ENCODE results near the gene TTK.

TTK gene

DNA sequence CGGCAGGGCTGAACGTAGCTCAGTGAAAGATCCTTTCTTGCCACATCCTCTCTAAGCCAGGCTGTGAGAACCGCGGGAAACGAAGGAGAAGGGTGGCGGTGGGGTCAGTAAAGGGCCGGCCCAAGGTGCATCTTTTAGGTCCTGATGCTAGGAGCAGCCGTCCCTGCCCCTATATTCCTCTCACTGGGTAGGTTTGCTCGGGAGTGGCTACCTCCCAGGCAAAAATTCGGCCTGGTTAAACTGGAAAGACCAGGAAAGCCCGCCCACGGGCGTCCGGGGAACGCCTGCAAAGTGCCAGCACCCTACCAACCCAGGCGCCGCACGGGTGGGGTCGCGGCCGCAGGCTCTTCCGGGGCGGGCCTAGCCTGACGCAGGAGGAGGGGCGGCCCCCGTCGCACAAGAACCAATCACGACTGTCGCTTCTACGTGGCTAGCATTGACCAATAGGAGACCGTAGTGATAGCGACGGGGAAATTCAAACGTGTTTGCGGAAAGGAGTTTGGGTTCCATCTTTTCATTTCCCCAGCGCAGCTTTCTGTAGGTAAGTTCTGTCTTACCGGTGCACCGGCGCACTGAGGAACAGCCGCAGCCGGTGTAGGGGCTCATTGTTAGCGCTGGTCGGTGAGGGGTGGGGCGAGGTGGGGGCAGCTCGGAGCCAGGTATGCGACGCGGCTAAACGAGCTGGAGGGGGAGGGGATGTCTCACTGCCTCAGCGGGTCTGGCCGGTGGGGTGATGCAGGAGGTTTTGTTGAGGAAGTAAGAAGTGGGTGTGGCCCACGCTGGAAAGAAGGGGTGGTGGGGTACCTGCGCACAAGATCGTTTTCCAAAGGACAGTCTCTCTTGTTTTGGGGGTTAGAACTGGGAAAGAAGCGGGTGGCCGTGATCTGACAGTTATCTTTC, at the start of gene TTK:
Gene TTK, plus strand, starts transcription at position 477 of the 900 bp plus-strand sequence. CDS start 1,195 bp downstream, outside the sequence.
- ATAC-seq (ENCODE audit: low read depth) (peak; percentile 99), DNase-seq (ENCODE audit: low spot score) (peak; percentile 90)
- Histone ChIP-seq H3K4me1 (ENCODE audit: insufficient read depth, poor library complexity, severe bottlenecking) (peaks cover 9% of the 10 kb centered on the region), H3K4me3 (ENCODE audit: severe bottlenecking) (peak within 1 kb of the TSS; percentile 74), H3K27ac (ENCODE audit: poor library complexity, severe bottlenecking) (peak within 1 kb of the TSS; percentile 56), H3K9me3 (ENCODE audit: severe bottlenecking) (no peaks in the 10 kb centered on the region), H3K36me3 (ENCODE audit: low read depth) (peaks cover 38% of the 10 kb centered on the region), H3K27me3 (ENCODE audit: insufficient read depth, poor library complexity, severe bottlenecking) (no peaks in the 10 kb centered on the region)
- TF ChIP-seq, protein P1, sequence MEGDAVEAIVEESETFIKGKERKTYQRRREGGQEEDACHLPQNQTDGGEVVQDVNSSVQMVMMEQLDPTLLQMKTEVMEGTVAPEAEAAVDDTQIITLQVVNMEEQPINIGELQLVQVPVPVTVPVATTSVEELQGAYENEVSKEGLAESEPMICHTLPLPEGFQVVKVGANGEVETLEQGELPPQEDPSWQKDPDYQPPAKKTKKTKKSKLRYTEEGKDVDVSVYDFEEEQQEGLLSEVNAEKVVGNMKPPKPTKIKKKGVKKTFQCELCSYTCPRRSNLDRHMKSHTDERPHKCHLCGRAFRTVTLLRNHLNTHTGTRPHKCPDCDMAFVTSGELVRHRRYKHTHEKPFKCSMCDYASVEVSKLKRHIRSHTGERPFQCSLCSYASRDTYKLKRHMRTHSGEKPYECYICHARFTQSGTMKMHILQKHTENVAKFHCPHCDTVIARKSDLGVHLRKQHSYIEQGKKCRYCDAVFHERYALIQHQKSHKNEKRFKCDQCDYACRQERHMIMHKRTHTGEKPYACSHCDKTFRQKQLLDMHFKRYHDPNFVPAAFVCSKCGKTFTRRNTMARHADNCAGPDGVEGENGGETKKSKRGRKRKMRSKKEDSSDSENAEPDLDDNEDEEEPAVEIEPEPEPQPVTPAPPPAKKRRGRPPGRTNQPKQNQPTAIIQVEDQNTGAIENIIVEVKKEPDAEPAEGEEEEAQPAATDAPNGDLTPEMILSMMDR (IDR thresholded peaks at IDR 0.05; ENCODE audit: poor library complexity, severe bottlenecking): no peak

DNA sequence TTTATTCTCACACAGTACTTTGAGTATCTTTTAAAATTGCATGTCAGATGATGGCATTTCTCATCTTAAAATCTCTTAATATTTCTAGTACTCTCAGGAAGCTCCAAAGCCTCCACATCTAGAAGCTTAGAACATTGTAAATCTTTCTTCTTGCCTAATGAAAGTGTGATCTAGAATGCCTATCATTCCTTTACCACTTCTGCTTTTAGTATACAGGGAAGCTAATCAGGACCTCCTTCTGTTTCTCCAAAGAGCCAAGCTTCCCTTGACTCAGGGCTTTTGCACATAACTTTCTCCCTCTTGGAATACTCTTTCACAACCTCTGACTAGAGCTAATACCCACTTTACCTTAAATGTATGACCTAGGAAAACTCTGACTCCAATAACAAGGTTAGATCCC, 49.6 kb upstream of the TTK start:
- Histone ChIP-seq H3K9me3 (ENCODE audit: severe bottlenecking) (no peaks in the 10 kb centered on the region), H3K36me3 (ENCODE audit: low read depth) (no peaks in the 10 kb centered on the region), H3K4me3 (ENCODE audit: severe bottlenecking) (no peak overlapping the region), H3K27me3 (ENCODE audit: insufficient read depth, poor library complexity, severe bottlenecking) (no peaks in the 10 kb centered on the region), H3K4me1 (ENCODE audit: insufficient read depth, poor library complexity, severe bottlenecking) (no peaks in the 10 kb centered on the region), H3K27ac (ENCODE audit: poor library complexity, severe bottlenecking) (no peak overlapping the region)
- no peak for DNase-seq (ENCODE audit: low spot score)
- ATAC-seq (ENCODE audit: low read depth): no peak
- TF ChIP-seq, protein P1 (IDR thresholded peaks at IDR 0.05; ENCODE audit: poor library complexity, severe bottlenecking): no peak

DNA sequence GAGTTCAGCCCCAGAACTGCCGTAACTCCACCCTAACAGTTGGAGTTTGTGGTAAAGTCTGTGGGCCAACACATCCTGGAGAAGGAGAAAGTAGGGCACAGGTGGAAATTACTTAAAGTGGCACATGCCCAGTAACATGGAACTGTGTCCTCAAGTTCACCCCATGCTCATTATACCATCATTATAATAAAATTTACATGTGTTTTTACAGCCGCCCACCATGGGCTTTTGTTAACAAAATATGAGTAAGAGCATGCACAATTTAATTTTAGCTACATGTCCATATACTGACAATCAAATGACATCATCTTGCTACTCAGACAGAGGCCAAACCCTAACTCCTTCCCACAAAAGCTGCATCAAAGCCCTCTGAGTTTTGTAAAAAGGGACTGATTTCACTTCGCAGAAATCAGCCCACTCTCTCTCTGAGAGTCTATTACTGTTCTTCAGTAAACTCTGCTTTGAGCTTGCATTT, 39.8 kb upstream of the TTK start:
- TF ChIP-seq, protein P1 (IDR thresholded peaks at IDR 0.05; ENCODE audit: poor library complexity, severe bottlenecking): no peak
- no peaks in the 10 kb centered on the region for H3K9me3 ChIP-seq (ENCODE audit: severe bottlenecking)
- H3K36me3 ChIP-seq (ENCODE audit: low read depth): no peaks in the 10 kb centered on the region
- peaks cover 6% of the 10 kb centered on the region for H3K27me3 ChIP-seq (ENCODE audit: insufficient read depth, poor library complexity, severe bottlenecking)
- no peak overlapping the region for H3K4me3 ChIP-seq (ENCODE audit: severe bottlenecking)
- no peak overlapping the region for H3K27ac ChIP-seq (ENCODE audit: poor library complexity, severe bottlenecking)
- H3K4me1 ChIP-seq (ENCODE audit: insufficient read depth, poor library complexity, severe bottlenecking): no peaks in the 10 kb centered on the region
- no peak for ATAC-seq (ENCODE audit: low read depth)
- no peak for DNase-seq (ENCODE audit: low spot score)

DNA sequence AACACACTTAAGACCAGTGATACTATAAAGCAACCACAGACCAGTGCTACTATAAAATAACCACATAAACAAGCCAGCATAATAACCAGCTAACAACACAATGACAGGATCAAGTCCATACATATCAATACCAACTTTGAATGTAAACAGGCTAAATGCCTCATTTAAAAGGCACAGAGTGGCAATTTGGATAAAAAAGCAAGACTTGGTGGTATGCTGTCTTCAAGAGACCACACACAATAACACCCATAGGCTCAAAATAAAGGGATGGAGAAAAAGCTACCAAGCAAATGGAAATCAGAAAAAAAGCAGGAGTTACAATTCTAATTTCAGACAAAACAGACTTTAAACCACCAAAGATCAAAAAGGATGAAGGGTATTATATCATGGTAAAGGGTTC, 37.3 kb upstream of the TTK start:
- TF ChIP-seq, protein P1 (IDR thresholded peaks at IDR 0.05; ENCODE audit: poor library complexity, severe bottlenecking): no peak
- no peak overlapping the region for H3K27ac ChIP-seq (ENCODE audit: poor library complexity, severe bottlenecking)
- H3K36me3 ChIP-seq (ENCODE audit: low read depth): no peaks in the 10 kb centered on the region
- peaks cover 2% of the 10 kb centered on the region for H3K9me3 ChIP-seq (ENCODE audit: severe bottlenecking)
- no peak overlapping the region for H3K4me3 ChIP-seq (ENCODE audit: severe bottlenecking)
- no peaks in the 10 kb centered on the region for H3K4me1 ChIP-seq (ENCODE audit: insufficient read depth, poor library complexity, severe bottlenecking)
- DNase-seq (ENCODE audit: low spot score) (no peak), ATAC-seq (ENCODE audit: low read depth) (no peak)
- H3K27me3 ChIP-seq (ENCODE audit: insufficient read depth, poor library complexity, severe bottlenecking): no peaks in the 10 kb centered on the region

DNA sequence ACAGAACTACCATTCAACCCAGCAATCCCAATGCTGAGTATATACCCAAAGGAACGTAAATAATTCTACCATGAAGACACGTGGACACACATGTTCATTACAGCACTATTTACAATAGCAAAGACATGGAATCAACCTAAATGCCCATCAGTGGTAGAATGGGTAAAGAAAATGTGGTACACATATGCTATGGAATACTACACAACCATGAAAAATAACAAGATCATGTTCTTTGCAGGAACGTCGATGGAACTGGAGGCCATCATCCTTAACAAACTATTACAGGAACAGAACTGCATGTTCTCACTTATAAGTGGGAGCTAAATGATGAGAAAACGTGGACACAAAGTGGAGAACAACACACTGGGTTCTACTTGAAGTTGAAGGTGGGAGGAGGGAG, 34.7 kb upstream of the TTK start:
- no peaks in the 10 kb centered on the region for H3K4me1 ChIP-seq (ENCODE audit: insufficient read depth, poor library complexity, severe bottlenecking)
- TF ChIP-seq, protein P1 (IDR thresholded peaks at IDR 0.05; ENCODE audit: poor library complexity, severe bottlenecking): no peak
- no peak for ATAC-seq (ENCODE audit: low read depth)
- no peak overlapping the region for H3K4me3 ChIP-seq (ENCODE audit: severe bottlenecking)
- no peak overlapping the region for H3K27ac ChIP-seq (ENCODE audit: poor library complexity, severe bottlenecking)
- peaks cover 2% of the 10 kb centered on the region for H3K9me3 ChIP-seq (ENCODE audit: severe bottlenecking)
- no peak for DNase-seq (ENCODE audit: low spot score)
- H3K36me3 ChIP-seq (ENCODE audit: low read depth): no peaks in the 10 kb centered on the region
- H3K27me3 ChIP-seq (ENCODE audit: insufficient read depth, poor library complexity, severe bottlenecking): no peaks in the 10 kb centered on the region

Data from RWPE2 (cell line).